Mesendoderm (in vitro differentiated cells): ENCODE measurements around the gene BICDL2.
A peak's percentile ranks its signal among the peaks of the same experiment; 100 is the strongest.

Experiments
- DNase-seq: peaks from one replicate; pipeline ENCODE4 v3.0.0; 2013
- H2AK5ac ChIP-seq: 2 replicates; pipeline ENCODE4 v1.6.1; 2013; ENCODE audit warnings: low read length, inconsistent platforms
- H2BK120ac ChIP-seq: 2 replicates; pipeline ENCODE4 v1.6.1; 2013; ENCODE audit warnings: low read depth, mild to moderate bottlenecking, low read length, moderate library complexity, mixed read lengths
- H2BK15ac ChIP-seq: replicated peaks from 2 replicates; pipeline ENCODE4 v1.6.1; 2013; ENCODE audit warnings: low read depth, mild to moderate bottlenecking, moderate library complexity
- H2BK5ac ChIP-seq: 2 replicates; pipeline ENCODE4 v1.6.1; 2013; ENCODE audit warnings: low read length, inconsistent platforms
- H3K18ac ChIP-seq: 2 replicates; pipeline ENCODE4 v1.6.1; 2013; ENCODE audit warnings: mild to moderate bottlenecking, low read length, mixed read lengths
- H3K23ac ChIP-seq: one replicate; pipeline ENCODE4 v1.6.1; 2013; ENCODE audit warnings: low read length
- H3K27ac ChIP-seq: 2 replicates; pipeline ENCODE4 v1.5.1; 2013; ENCODE audit warnings: low read depth, mild to moderate bottlenecking, inconsistent platforms, low read length, moderate library complexity
- H3K27me3 ChIP-seq: 2 replicates; pipeline ENCODE4 v1.6.1; 2013; ENCODE audit warnings: low read length, control low read depth, mild to moderate bottlenecking, inconsistent platforms; ENCODE audit not compliant: insufficient read depth, poor library complexity
- H3K36me3 ChIP-seq: 2 replicates; pipeline ENCODE4 v1.6.1; 2013; ENCODE audit warnings: low read length, inconsistent platforms; ENCODE audit not compliant: control insufficient read depth, insufficient read depth
- H3K4ac ChIP-seq: one replicate; pipeline ENCODE4 v1.6.1; 2013; ENCODE audit warnings: low read depth, mild to moderate bottlenecking, low read length, moderate library complexity
- H3K4me1 ChIP-seq: 2 replicates; pipeline ENCODE4 v1.6.1; 2013; ENCODE audit warnings: low read depth, low read length, inconsistent platforms; ENCODE audit not compliant: control insufficient read depth
- H3K4me2 ChIP-seq: 2 replicates; pipeline ENCODE4 v1.6.1; 2013; ENCODE audit warnings: low read length
- H3K4me3 ChIP-seq: 2 replicates; pipeline ENCODE4 v1.5.1; 2013; ENCODE audit warnings: mild to moderate bottlenecking, low read length
- H3K56ac ChIP-seq: one replicate; pipeline ENCODE4 v1.6.1; 2013; ENCODE audit warnings: low read length
- H3K79me1 ChIP-seq: 2 replicates; pipeline ENCODE4 v1.6.1; 2013; ENCODE audit warnings: low read length, inconsistent platforms
- H3K79me2 ChIP-seq: 2 replicates; pipeline ENCODE4 v1.6.1; 2013; ENCODE audit warnings: mild to moderate bottlenecking, low read length; ENCODE audit not compliant: control insufficient read depth, insufficient read depth
- H3K9ac ChIP-seq: 2 replicates; pipeline ENCODE4 v1.6.1; 2013; ENCODE audit warnings: low read length, inconsistent platforms
- H4K5ac ChIP-seq: one replicate; pipeline ENCODE4 v1.6.1; 2013; ENCODE audit warnings: low read length
- H4K8ac ChIP-seq: one replicate; pipeline ENCODE4 v1.6.1; 2013; ENCODE audit warnings: low read depth, mild to moderate bottlenecking, control low read depth, low read length, moderate library complexity
- WGBS: extraction: QIAGEN DNeasy Blood & Tissue Kit; methylation state at CpG from one replicate; pipeline ENCODE4 v1.1.7; 2013; ENCODE audit warnings: low lambda C conversion rate, missing lambda C conversion rate; ENCODE audit not compliant: insufficient coverage; ENCODE audit errors: extremely low coverage; 5-methylcytosine and 5-hydroxymethylcytosine counted together

BICDL2 gene

GRCh38 chr16:3026003-3026378 lies 10.8 kb downstream of the BICDL2 start:
- DNase-seq, result no peak
- H3K4me2 ChIP-seq, result no peak overlapping the region
- no CpG with 5 or more reads among the region's 8 CpGs for WGBS

GRCh38 chr16:3025032-3026002 lies 11.4 kb downstream of the BICDL2 start:
- no peaks in the 10 kb centered on the region for H3K27me3 ChIP-seq
- no peak overlapping the region for H2AK5ac ChIP-seq
- no peak overlapping the region for H3K4me3 ChIP-seq
- no peak for DNase-seq
- H3K4ac ChIP-seq, result no peak overlapping the region
- H3K23ac ChIP-seq, result no peak overlapping the region
- H2BK5ac ChIP-seq, result no peak overlapping the region
- no peak overlapping the region for H4K5ac ChIP-seq
- H2BK15ac ChIP-seq, result no peak overlapping the region
- no peak overlapping the region for H3K18ac ChIP-seq
- H3K36me3 ChIP-seq, result peaks cover 8% of the 10 kb centered on the region
- no peak overlapping the region for H3K56ac ChIP-seq
- H3K79me1 ChIP-seq, result peaks cover 5% of the 10 kb centered on the region
- no peak overlapping the region for H3K4me2 ChIP-seq
- no peak overlapping the region for H3K9ac ChIP-seq
- no peak overlapping the region for H3K27ac ChIP-seq
- no peak overlapping the region for H4K8ac ChIP-seq
- WGBS, result no CpG with 5 or more reads among the region's 18 CpGs
- H3K4me1 ChIP-seq, result peaks cover 12% of the 10 kb centered on the region
- no peak overlapping the region for H2BK120ac ChIP-seq
- peaks cover 4% of the 10 kb centered on the region for H3K79me2 ChIP-seq

More at GRCh38 chr16:3026003-3026378, 10.8 kb downstream of the BICDL2 start:
- Histone ChIP-seq H3K9ac (no peak overlapping the region), H3K79me2 (no peaks in the 10 kb centered on the region), H4K5ac (no peak overlapping the region), H4K8ac (no peak overlapping the region), H3K79me1 (peaks cover 5% of the 10 kb centered on the region), H2BK120ac (no peak overlapping the region), H2BK15ac (no peak overlapping the region), H3K36me3 (peaks cover 8% of the 10 kb centered on the region), H3K4ac (no peak overlapping the region), H3K27me3 (no peaks in the 10 kb centered on the region), H3K4me1 (peaks cover 12% of the 10 kb centered on the region), H3K18ac (no peak overlapping the region), H3K27ac (no peak overlapping the region), H3K56ac (no peak overlapping the region), H3K4me3 (no peak overlapping the region), H3K23ac (no peak overlapping the region), H2AK5ac (no peak overlapping the region), H2BK5ac (no peak overlapping the region)

- Histone ChIP-seq H3K23ac (peak within 1 kb of the TSS; percentile 89), H3K27ac (peak within 1 kb of the TSS; percentile 94), H2BK5ac (peak within 1 kb of the TSS; percentile 96), H3K4me2 (peak within 1 kb of the TSS; percentile 85), H3K4ac (no peak within 1 kb of the TSS), H4K8ac (no peak within 1 kb of the TSS), H2BK120ac (no peak within 1 kb of the TSS), H3K36me3 (peaks cover 8% of the 10 kb centered on the region), H3K27me3 (no peaks in the 10 kb centered on the region), H2BK15ac (no peak within 1 kb of the TSS), H3K4me1 (peaks cover 12% of the 10 kb centered on the region), H4K5ac (no peak within 1 kb of the TSS), H3K79me2 (peaks cover 4% of the 10 kb centered on the region), H3K9ac (peak within 1 kb of the TSS; percentile 90), H3K18ac (peak within 1 kb of the TSS; percentile 69), H2AK5ac (peak within 1 kb of the TSS; percentile 78), H3K56ac (peak within 1 kb of the TSS; percentile 96), H3K4me3 (peak within 1 kb of the TSS; percentile 61), H3K79me1 (peaks cover 5% of the 10 kb centered on the region)
- DNase-seq, result peak; percentile 100
- no CpG with 5 or more reads among the region's 69 CpGs for WGBS
Measured at GRCh38 chr16:3023669-3024478, 12.9 kb downstream of the BICDL2 start, which contains the start of the genes HCFC1R1 and THOC6. Gene HCFC1R1 (minus strand): TSS chr16:3023942. CDS start chr16:3023941, 1 bp downstream. Gene THOC6 (plus strand): TSS chr16:3024035. CDS start chr16:3024327, 292 bp downstream.

GRCh38 chr16:3023415-3023668 lies 13.4 kb downstream of the BICDL2 start:
- Histone ChIP-seq H3K36me3 (peaks cover 8% of the 10 kb centered on the region), H4K8ac (no peak overlapping the region), H3K18ac (peak overlapping the region; percentile 69), H2AK5ac (peak overlapping the region; percentile 43), H2BK15ac (no peak overlapping the region), H3K27me3 (no peaks in the 10 kb centered on the region), H3K4me2 (peak overlapping the region; percentile 85), H3K79me1 (peaks cover 5% of the 10 kb centered on the region), H3K9ac (peak overlapping the region; percentile 90), H3K79me2 (peaks cover 4% of the 10 kb centered on the region), H3K23ac (peak overlapping the region; percentile 80), H4K5ac (no peak overlapping the region), H3K4ac (no peak overlapping the region), H3K56ac (peak overlapping the region; percentile 96), H3K27ac (peak overlapping the region; percentile 94), H2BK120ac (no peak overlapping the region), H3K4me3 (peak overlapping the region; percentile 61), H2BK5ac (peak overlapping the region; percentile 47), H3K4me1 (peaks cover 12% of the 10 kb centered on the region)
- DNase-seq, result peak; percentile 78
- no CpG with 5 or more reads among the region's 6 CpGs for WGBS

- no peak overlapping the region for H4K5ac ChIP-seq
- no peak overlapping the region for H3K4ac ChIP-seq
- no peak overlapping the region for H4K8ac ChIP-seq
- H3K79me1 ChIP-seq, result peaks cover 5% of the 10 kb centered on the region
- peaks cover 4% of the 10 kb centered on the region for H3K79me2 ChIP-seq
- peak overlapping the region; percentile 96 for H3K56ac ChIP-seq
- H3K4me2 ChIP-seq, result peak overlapping the region; percentile 85
- H3K4me3 ChIP-seq, result peak overlapping the region; percentile 61
- peaks cover 12% of the 10 kb centered on the region for H3K4me1 ChIP-seq
- H3K18ac ChIP-seq, result peak overlapping the region; percentile 69
- no peak for DNase-seq
- peak overlapping the region; percentile 91 for H2BK5ac ChIP-seq
- H2AK5ac ChIP-seq, result peak overlapping the region; percentile 78
- H3K27me3 ChIP-seq, result no peaks in the 10 kb centered on the region
- WGBS, result no CpG with 5 or more reads among the region's 8 CpGs
- H3K23ac ChIP-seq, result peak overlapping the region; percentile 80
- no peak overlapping the region for H2BK15ac ChIP-seq
- peak overlapping the region; percentile 90 for H3K9ac ChIP-seq
- peaks cover 8% of the 10 kb centered on the region for H3K36me3 ChIP-seq
- H3K27ac ChIP-seq, result peak overlapping the region; percentile 94
- H2BK120ac ChIP-seq, result no peak overlapping the region
Measured at GRCh38 chr16:3022684-3023414, 13.9 kb downstream of the BICDL2 start.
